Measurements from ENCODE around the gene CDC23. TPM values are rescaled to one million over a fixed set of nuclear protein-coding genes. Genes with fewer than 3 reads are reported as not detected.
A peak's percentile ranks its signal among the peaks of the same experiment; 100 is the strongest.

CDC23 gene
- total RNA-seq, 1 donor from 2014 or later: 40.8 TPM

- H3K36me3 Mint-ChIP-seq (ENCODE audit: low read depth, unreplicated experiment): peaks cover 41% of the 10 kb centered on the region
- no peaks in the 10 kb centered on the region for H3K9me3 Mint-ChIP-seq (ENCODE audit: unreplicated experiment)
- TF ChIP-seq CTCF (IDR thresholded peaks at IDR 0.05; ENCODE audit: unreplicated experiment): no peak
- no peaks in the 10 kb centered on the region for H3K27me3 Mint-ChIP-seq (ENCODE audit: unreplicated experiment)
- H3K27ac Mint-ChIP-seq (ENCODE audit: unreplicated experiment): peak overlapping the region; percentile 49
- H3K4me1 Mint-ChIP-seq (ENCODE audit: unreplicated experiment): peaks cover 5% of the 10 kb centered on the region
- no peak overlapping the region for H3K4me3 Mint-ChIP-seq (ENCODE audit: unreplicated experiment)
- DNase-seq (ENCODE audit: low spot score): no peak
These were observed 27.1 kb downstream of the CDC23 start for GRCh38 chr5:138186002-138186447.

GRCh38 chr5:138182808-138183207 lies 30.3 kb downstream of the CDC23 start:
- Mint-ChIP-seq H3K4me1 (ENCODE audit: unreplicated experiment) (peaks cover 12% of the 10 kb centered on the region), H3K36me3 (ENCODE audit: low read depth, unreplicated experiment) (peaks cover 31% of the 10 kb centered on the region), H3K27me3 (ENCODE audit: unreplicated experiment) (no peaks in the 10 kb centered on the region), H3K27ac (ENCODE audit: unreplicated experiment) (no peak overlapping the region), H3K9me3 (ENCODE audit: unreplicated experiment) (no peaks in the 10 kb centered on the region), H3K4me3 (ENCODE audit: unreplicated experiment) (no peak overlapping the region)
- no peak for DNase-seq (ENCODE audit: low spot score)
- no peak for TF ChIP-seq CTCF (IDR thresholded peaks at IDR 0.05; ENCODE audit: unreplicated experiment)

GRCh38 chr5:138180841-138181240 lies 32.3 kb downstream of the CDC23 start:
- H3K36me3 Mint-ChIP-seq (ENCODE audit: low read depth, unreplicated experiment): peaks cover 24% of the 10 kb centered on the region

GRCh38 chr5:138180183-138180782 lies 32.8 kb downstream of the CDC23 start:
- H3K9me3 Mint-ChIP-seq (ENCODE audit: unreplicated experiment): no peaks in the 10 kb centered on the region
- H3K4me3 Mint-ChIP-seq (ENCODE audit: unreplicated experiment): no peak overlapping the region
- H3K27ac Mint-ChIP-seq (ENCODE audit: unreplicated experiment): no peak overlapping the region
- TF ChIP-seq CTCF (IDR thresholded peaks at IDR 0.05; ENCODE audit: unreplicated experiment): no peak
- H3K4me1 Mint-ChIP-seq (ENCODE audit: unreplicated experiment): peaks cover 7% of the 10 kb centered on the region
- no peaks in the 10 kb centered on the region for H3K27me3 Mint-ChIP-seq (ENCODE audit: unreplicated experiment)
- peaks cover 22% of the 10 kb centered on the region for H3K36me3 Mint-ChIP-seq (ENCODE audit: low read depth, unreplicated experiment)
- DNase-seq (ENCODE audit: low spot score): peak; percentile 13

More at GRCh38 chr5:138180841-138181240, 32.3 kb downstream of the CDC23 start:
- no peak for DNase-seq (ENCODE audit: low spot score)
- peak overlapping the region; percentile 52 for H3K4me3 Mint-ChIP-seq (ENCODE audit: unreplicated experiment)
- peaks cover 8% of the 10 kb centered on the region for H3K4me1 Mint-ChIP-seq (ENCODE audit: unreplicated experiment)
- H3K9me3 Mint-ChIP-seq (ENCODE audit: unreplicated experiment): no peaks in the 10 kb centered on the region
- H3K27ac Mint-ChIP-seq (ENCODE audit: unreplicated experiment): no peak overlapping the region
- H3K27me3 Mint-ChIP-seq (ENCODE audit: unreplicated experiment): no peaks in the 10 kb centered on the region
- no peak for TF ChIP-seq CTCF (IDR thresholded peaks at IDR 0.05; ENCODE audit: unreplicated experiment)

- peaks cover 7% of the 10 kb centered on the region for H3K4me1 Mint-ChIP-seq (ENCODE audit: unreplicated experiment)
- H3K4me3 Mint-ChIP-seq (ENCODE audit: unreplicated experiment): no peak overlapping the region
- no peaks in the 10 kb centered on the region for H3K9me3 Mint-ChIP-seq (ENCODE audit: unreplicated experiment)
- no peak for TF ChIP-seq CTCF (IDR thresholded peaks at IDR 0.05; ENCODE audit: unreplicated experiment)
- DNase-seq (ENCODE audit: low spot score): peak; percentile 8
- no peak overlapping the region for H3K27ac Mint-ChIP-seq (ENCODE audit: unreplicated experiment)
- H3K27me3 Mint-ChIP-seq (ENCODE audit: unreplicated experiment): no peaks in the 10 kb centered on the region
- peaks cover 16% of the 10 kb centered on the region for H3K36me3 Mint-ChIP-seq (ENCODE audit: low read depth, unreplicated experiment)
These were observed 33.8 kb downstream of the CDC23 start for GRCh38 chr5:138179277-138179857.

All from endothelial cell (in vitro differentiated cells).